Keratinocyte (primary cell): ENCODE measurements around the gene SDK1. TPM values are rescaled to one million over a fixed set of nuclear protein-coding genes. Genes with fewer than 3 reads are reported as not detected.

Experiments used
- DNase-seq: peaks from one replicate; pipeline ENCODE4 v3.0.0-alpha.2; 2011; ENCODE audit warnings: low read depth, missing footprints, low spot score
- FAIRE-seq: peaks from 2 replicates; lab custom pipeline; 2011; peaks lifted over from hg19 to GRCh38; lab: Jason Lieb, UNC
- H2AFZ ChIP-seq: 2 replicates; pipeline ENCODE4 v1.6.0; 2012; ENCODE audit warnings: low read length, control low read depth, inconsistent platforms; ENCODE audit not compliant: control insufficient read depth
- H3K27ac ChIP-seq: 2 replicates; pipeline ENCODE4 v1.5.1; 2011; ENCODE audit warnings: low read length; ENCODE audit not compliant: control insufficient read depth, insufficient read depth
- H3K27me3 ChIP-seq: 3 replicates; pipeline ENCODE4 v1.6.0; 2011; ENCODE audit warnings: low read length; ENCODE audit not compliant: control insufficient read depth, insufficient read depth; ENCODE audit errors: extremely low read depth
- H3K36me3 ChIP-seq, 2 experiments: 2 replicates in 1 of 2; 3 replicates in 1 of 2; pipeline ENCODE4 v1.5.1; 2011; ENCODE audit warnings: low read length in 2 of 2, mild to moderate bottlenecking in 1 of 2; ENCODE audit not compliant: control insufficient read depth in 2 of 2, insufficient read depth in 2 of 2; ENCODE audit errors: extremely low read depth in 1 of 2
- H3K4me1 ChIP-seq: 3 replicates; pipeline ENCODE4 v1.5.1; 2011; ENCODE audit warnings: low read length; ENCODE audit not compliant: control insufficient read depth, insufficient read depth; ENCODE audit errors: extremely low read depth
- H3K4me2 ChIP-seq: 3 replicates; pipeline ENCODE4 v1.6.0; 2011; ENCODE audit warnings: low read depth, low read length; ENCODE audit not compliant: control insufficient read depth, insufficient read depth; ENCODE audit errors: extremely low read depth
- H3K4me3 ChIP-seq, 3 experiments: fragments of 200-600 bp in 1 of 3; sonication (generic) in 1 of 3; 2 replicates in 2 of 3; 3 replicates in 1 of 3; pipeline ENCODE4 v1.5.1; 2011 to 2016; ENCODE audit warnings: low read length in 3 of 3, mild to moderate bottlenecking in 3 of 3, control low read depth in 2 of 3, inconsistent platforms in 1 of 3, low read depth in 1 of 3, mixed read lengths in 1 of 3, mixed run types in 1 of 3, moderate library complexity in 1 of 3; ENCODE audit not compliant: control insufficient read depth in 2 of 3, insufficient read depth in 2 of 3; ENCODE audit errors: extremely low read depth in 1 of 3
- H3K79me2 ChIP-seq: 2 replicates; pipeline ENCODE4 v1.6.0; 2012; ENCODE audit warnings: low read length; ENCODE audit not compliant: control insufficient read depth, insufficient read depth
- H3K9ac ChIP-seq: 3 replicates; pipeline ENCODE4 v1.6.0; 2011; ENCODE audit warnings: low read length; ENCODE audit not compliant: control insufficient read depth, insufficient read depth; ENCODE audit errors: extremely low read depth
- H3K9me1 ChIP-seq: 3 replicates; pipeline ENCODE4 v1.6.0; 2011; ENCODE audit warnings: low read length; ENCODE audit not compliant: control insufficient read depth, insufficient read depth; ENCODE audit errors: extremely low read depth
- H3K9me3 ChIP-seq: 2 replicates; pipeline ENCODE4 v1.5.1; 2012; ENCODE audit warnings: low read depth, low read length; ENCODE audit not compliant: control insufficient read depth
- H4K20me1 ChIP-seq: 3 replicates; pipeline ENCODE4 v1.6.0; 2011; ENCODE audit warnings: low read length; ENCODE audit not compliant: control insufficient read depth, insufficient read depth; ENCODE audit errors: extremely low read depth
- EZH2 ChIP-seq: IDR thresholded peaks from one replicate; pipeline ENCODE4 v1.6.1; 2012; ENCODE audit warnings: inconsistent platforms, mild to moderate bottlenecking, low read length, moderate library complexity
- dilution Hi-C: fragments of 300-500 bp; cut with MboI; formaldehyde crosslinking; loops from one replicate; pipeline ENCODE4 v1.7.0; 2020; ENCODE audit warnings: low sequenced_read_pairs; ENCODE audit not compliant: extremely low pct_ligation_motif_present
- polyA plus RNA-seq, 5 experiments: library from polyadenylated mRNA; depleted of rRNA in 3 of 5; stranded (reverse) in 3 of 5; stranded (forward) in 1 of 5; unstranded in 1 of 5; fragments of >200 nt; gene quantifications; 1 replicate in 1 of 5; 2 replicates in 3 of 5; 3 replicates in 1 of 5; pipeline versions ENCODE4 v1.2.1 to v1.2.3, GENCODE V29; 2011 to 2012; ENCODE audit warnings: missing spikeins in 2 of 5, low read depth in 1 of 5, low replicate concordance in 1 of 5
- TF ChIP-seq, protein P1 (sequence below), 3 experiments: IDR thresholded peaks in 1 of 3; conservative IDR thresholded peaks in 1 of 3; optimal IDR thresholded peaks in 1 of 3; 2 replicates in 2 of 3; 3 replicates in 1 of 3; pipeline versions ENCODE3 to v1.5.1; 2011; ENCODE audit warnings: low read length in 3 of 3, mild to moderate bottlenecking in 3 of 3, moderate library complexity in 2 of 3, control low read depth in 1 of 3, inconsistent platforms in 1 of 3; ENCODE audit not compliant: insufficient read depth in 2 of 3; ENCODE audit errors: extremely low read depth in 1 of 3

Gene SDK1
- polyA plus RNA-seq, 1 donor (not counting 4 experiments of a cell fraction or from before 2014, with no cell fraction given), result 0.66 TPM

DNA sequence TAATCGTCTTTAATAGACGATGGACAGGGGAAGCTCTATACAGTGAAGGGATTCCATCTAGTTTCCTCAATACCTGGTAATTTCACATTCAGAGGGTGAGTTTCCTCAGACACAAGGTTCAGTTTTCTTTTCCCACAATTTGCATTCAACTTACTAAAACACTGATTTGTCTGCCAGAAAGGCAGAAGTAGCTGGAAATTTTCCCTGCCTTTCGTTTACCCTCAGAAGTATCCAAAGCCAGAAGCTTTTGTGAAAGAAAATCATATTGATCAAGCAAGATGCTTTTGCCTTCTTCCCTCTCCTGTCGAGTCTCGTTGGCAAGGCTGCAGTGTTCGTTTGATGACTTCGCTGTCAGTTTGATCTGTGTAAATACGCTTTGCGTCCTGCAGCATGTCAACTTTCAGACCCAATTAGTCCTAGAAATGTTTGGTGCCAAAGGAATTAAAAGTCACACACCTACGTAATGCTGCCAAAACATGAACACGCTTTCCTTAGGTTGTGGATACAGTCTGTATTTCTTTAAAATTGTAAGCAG is 749.1 kb downstream of the SDK1 start:
- DNase-seq, result no peak
- H2AFZ ChIP-seq, result no peak overlapping the region
- no peak overlapping the region for H3K4me3 ChIP-seq
- no peak overlapping the region for H3K27ac ChIP-seq
- H3K4me1 ChIP-seq, result no peaks in the 10 kb centered on the region
- no peaks in the 10 kb centered on the region for H3K79me2 ChIP-seq
- peaks cover 0 to 1% of the 10 kb centered on the region in 2 experiments for H3K36me3 ChIP-seq
- H3K9ac ChIP-seq, result no peak overlapping the region
- dilution Hi-C loops, result no loop called here
- no peaks in the 10 kb centered on the region for H3K9me1 ChIP-seq
- H3K9me3 ChIP-seq, result no peaks in the 10 kb centered on the region
- no peaks in the 10 kb centered on the region for H4K20me1 ChIP-seq
- H3K4me2 ChIP-seq, result no peak overlapping the region
- H3K27me3 ChIP-seq, result peaks cover 4% of the 10 kb centered on the region
- no peak for FAIRE-seq
- TF ChIP-seq, protein P1, sequence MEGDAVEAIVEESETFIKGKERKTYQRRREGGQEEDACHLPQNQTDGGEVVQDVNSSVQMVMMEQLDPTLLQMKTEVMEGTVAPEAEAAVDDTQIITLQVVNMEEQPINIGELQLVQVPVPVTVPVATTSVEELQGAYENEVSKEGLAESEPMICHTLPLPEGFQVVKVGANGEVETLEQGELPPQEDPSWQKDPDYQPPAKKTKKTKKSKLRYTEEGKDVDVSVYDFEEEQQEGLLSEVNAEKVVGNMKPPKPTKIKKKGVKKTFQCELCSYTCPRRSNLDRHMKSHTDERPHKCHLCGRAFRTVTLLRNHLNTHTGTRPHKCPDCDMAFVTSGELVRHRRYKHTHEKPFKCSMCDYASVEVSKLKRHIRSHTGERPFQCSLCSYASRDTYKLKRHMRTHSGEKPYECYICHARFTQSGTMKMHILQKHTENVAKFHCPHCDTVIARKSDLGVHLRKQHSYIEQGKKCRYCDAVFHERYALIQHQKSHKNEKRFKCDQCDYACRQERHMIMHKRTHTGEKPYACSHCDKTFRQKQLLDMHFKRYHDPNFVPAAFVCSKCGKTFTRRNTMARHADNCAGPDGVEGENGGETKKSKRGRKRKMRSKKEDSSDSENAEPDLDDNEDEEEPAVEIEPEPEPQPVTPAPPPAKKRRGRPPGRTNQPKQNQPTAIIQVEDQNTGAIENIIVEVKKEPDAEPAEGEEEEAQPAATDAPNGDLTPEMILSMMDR (optimal IDR thresholded peaks at IDR 0.05 in 1 of 3, IDR thresholded peaks at IDR 0.05 in 1 of 3, conservative IDR thresholded peaks at IDR 0.05 in 1 of 3; ENCODE audit: extremely low read depth in 1 of 3, insufficient read depth in 2 of 3, low read length in 3 of 3), result no peak
- TF ChIP-seq EZH2, result no peak

DNA sequence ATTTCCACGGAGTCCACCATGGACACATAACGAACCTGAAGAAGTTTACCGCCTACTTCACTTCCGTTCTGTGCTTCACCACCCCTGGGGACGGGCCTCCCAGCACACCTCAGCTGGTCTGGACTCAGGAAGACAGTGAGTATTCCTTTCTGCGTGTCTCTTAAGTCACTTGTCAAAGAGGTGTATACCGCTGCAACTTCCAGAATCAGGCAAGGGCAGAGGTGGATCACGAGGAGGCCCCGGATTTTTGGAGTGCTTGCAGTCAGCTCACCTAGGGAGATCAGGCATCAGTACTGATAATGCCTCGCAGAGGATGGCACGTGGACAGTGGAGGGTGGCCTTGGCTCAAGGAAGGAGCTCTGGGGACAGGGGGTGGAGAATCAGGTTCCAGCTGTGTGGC is 750.6 kb downstream of the SDK1 start:
- no peak overlapping the region for H3K4me2 ChIP-seq
- DNase-seq (no peak), FAIRE-seq (no peak)
- no peaks in the 10 kb centered on the region for H3K79me2 ChIP-seq
- H3K27ac ChIP-seq, result no peak overlapping the region
- no peak for TF ChIP-seq EZH2
- TF ChIP-seq, protein P1 (optimal IDR thresholded peaks at IDR 0.05 in 1 of 3, IDR thresholded peaks at IDR 0.05 in 1 of 3, conservative IDR thresholded peaks at IDR 0.05 in 1 of 3; ENCODE audit: extremely low read depth in 1 of 3, insufficient read depth in 2 of 3, low read length in 3 of 3), result no peak
- H3K9me3 ChIP-seq, result no peaks in the 10 kb centered on the region
- H3K9ac ChIP-seq, result no peak overlapping the region
- no peak overlapping the region for H3K4me3 ChIP-seq
- H2AFZ ChIP-seq, result no peak overlapping the region
- peaks cover 0 to 1% of the 10 kb centered on the region in 2 experiments for H3K36me3 ChIP-seq
- H4K20me1 ChIP-seq, result no peaks in the 10 kb centered on the region
- H3K4me1 ChIP-seq, result no peaks in the 10 kb centered on the region
- no peaks in the 10 kb centered on the region for H3K9me1 ChIP-seq
- dilution Hi-C loops, result no loop called here
- H3K27me3 ChIP-seq, result peaks cover 4% of the 10 kb centered on the region
